ENCODE data around the gene TMPRSS6.

TMPRSS6 gene

DNA sequence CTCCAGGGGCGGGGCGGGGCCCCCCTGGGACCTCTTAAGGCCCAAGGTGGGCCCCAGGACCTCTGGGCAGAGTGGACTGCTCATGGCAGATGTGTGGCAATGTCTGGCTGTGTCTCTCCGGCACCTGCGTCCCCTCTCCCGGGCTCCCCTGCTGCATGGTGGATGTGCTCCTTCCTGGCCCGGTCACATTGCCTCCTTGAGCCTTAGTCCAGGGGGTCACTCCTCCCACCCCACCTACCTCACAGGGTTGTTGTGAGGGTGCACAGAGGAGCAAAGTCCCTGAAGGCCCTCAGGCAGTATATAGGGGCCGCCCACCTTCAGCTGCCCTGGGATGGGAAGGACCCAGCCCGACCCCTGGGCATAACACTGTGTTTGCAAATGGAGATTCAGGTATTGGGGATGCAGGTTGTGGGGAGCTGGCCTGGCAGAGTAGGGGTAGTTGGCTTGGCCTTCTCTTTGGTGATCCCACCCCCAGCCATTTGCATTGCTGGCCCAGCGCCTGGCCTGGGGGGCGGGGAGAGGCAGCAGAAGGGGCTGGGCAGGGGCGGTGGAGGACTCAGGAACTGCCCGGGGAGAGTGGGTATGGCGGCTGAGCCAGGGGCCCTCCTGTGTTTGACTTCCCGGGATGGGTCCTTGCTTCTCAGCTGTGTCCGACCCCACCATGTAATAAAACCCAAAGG, 46.7 kb downstream of the TMPRSS6 start:
- DNase-seq = no peak

DNA sequence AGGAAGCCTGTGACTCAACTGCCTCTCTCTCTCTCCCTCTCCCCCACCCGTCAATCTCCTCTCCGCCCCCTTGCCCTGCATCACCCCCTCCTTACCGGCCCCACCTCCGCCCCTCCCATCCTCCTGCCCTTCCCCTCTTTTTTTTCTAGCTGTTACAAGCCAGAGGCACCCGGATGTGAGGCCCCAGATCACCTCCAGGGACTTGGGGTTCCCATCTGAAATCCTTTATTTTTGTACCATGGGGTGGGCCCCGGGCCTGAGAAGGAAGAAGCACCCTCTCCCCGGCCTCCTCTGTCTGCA, 47.2 kb downstream of the TMPRSS6 start:
- no peak for DNase-seq

DNA sequence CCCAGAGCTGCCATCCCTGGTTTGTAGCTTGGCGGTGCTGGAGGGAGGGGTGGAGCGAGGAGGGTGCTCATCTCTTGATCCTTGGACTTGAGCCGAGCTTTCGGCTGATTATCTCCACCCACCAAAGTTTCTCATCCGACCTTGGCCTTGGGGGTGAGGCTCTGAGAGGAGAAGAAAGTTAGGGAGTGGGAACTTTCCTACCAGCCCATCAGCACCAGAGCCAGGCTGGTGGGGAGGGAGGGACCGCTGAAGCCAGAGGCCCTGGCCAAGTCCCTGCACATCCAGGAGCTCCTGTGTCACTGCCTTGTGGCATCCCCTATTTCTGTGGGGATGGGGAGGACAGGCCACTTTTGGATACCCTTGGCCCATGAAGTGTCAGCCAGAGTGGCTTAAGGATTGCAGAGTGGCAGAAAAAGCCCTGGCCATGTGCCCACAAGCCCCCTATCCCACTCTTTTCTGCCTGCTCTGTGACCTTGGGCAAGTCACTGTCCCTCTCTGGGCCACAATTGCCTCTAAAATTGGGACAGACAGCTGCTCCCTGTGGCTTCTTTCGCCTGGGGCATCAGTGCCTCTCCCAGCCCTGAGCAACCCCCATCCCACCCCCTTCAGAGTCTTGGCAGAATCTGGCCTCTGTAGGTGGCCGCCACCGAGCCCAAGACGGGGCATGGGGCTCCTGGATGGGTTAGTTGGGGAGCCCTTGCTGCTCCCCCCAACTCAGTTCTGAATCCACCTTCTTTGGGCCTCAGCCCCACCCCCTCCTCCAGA, 47.7 kb downstream of the TMPRSS6 start:
- DNase-seq = no peak

DNA sequence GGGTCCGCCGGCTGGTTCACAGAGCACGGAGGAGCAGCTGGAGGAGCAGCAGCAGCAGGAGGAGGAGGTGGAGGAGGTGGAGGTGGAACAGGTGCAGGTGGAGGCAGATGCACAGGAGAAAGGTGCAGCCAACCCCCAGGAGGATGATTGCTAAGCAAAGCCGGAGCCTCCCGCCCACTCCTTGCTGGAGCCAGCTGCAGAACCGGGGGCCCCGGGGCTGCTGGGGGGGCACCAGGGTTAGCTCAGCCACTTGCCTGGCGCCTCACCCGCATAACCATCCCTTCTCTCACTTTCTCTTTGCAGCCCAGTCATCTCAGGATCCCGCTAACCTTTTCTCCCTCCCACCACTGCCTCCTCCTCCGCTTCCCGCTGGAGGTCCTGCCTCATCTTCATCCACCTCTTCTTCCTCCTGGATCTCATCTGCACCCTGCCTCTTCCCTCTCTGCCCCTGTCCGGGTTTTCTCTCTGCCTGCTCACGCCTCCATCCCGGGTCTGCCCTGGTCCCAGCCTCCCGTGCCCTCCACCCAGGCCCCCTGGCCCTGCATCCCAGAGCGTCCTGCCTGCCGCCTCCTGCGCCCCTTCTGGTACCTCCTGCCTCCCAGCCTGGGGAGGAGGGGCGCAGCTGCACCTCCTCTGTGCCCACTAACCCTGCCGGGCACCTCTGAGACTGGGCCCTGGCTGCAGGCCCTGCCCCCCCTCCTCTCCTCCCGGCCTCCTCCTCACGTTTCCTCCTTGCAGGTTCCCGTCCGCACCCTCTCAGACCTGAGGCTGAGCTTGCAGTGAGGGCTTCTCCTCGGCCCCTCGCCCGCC, 48.5 kb downstream of the TMPRSS6 start:
- no peak for DNase-seq

DNA sequence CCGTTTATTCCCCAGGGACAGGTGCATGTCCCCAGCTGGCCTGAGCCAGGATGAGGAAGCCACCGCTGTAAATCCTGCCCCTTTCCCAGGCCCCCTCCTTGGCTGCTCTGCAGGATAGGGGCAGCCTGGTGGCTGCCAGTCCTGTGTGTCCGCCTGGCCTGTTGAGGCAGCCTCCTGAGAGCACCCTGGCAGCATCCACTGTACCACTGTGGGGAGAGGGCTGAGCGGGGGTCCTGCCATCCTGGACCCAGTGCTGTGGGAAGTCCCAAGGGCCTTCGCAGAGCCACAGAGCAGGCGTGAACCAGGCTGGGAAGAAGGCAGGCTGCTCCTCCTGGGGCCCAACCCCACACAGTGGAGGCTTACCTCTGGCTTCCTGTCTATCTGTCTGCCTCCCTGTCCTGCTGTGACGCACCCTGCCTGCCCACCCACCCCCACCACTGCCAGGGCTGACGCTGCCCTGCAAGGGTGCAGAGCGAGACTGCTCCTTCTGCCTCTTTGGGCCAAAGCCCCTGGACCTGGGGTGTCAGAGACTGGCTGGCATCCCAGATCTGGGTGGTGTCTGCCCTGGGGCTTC, 49.5 kb downstream of the TMPRSS6 start:
- no peak for DNase-seq

DNA sequence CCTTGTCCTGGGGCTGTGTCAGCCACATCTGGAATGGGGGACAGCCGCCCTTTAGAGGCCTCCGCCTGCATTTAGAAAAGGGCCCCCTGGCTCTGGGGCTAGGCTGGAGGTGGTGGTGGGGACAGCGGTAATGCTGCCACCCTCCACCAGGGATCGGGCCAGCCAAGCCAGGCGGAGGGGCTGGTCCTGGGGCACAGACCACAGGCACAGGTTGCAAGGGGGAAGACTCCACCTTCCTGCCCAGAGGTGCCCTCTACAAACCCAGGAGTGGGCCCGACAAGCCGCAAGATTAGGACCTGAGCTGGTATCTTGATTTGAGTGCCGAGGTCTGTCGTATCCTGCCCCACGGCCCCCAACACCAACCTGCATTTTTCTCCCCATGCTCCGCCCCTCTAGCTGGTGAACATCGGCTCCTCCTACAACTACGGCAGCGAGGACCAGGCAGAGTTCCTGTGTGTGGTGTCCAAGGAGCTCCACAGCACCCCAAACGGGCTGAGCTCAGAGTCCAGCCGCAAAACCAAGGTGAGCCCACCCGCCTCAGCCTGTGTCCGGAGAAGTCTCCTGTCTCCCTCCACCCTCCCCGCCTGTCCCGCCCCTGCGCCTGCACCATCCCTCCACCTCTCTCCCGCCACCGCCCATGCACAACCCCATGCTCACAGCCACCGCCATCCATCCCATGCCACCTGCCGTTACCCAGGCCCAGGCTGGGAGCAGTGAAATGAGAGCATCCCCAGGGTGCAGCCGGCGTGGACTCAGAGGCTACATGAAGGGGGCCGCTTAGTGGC, 50.4 kb downstream of the TMPRSS6 start:
- DNase-seq = no peak

DNA sequence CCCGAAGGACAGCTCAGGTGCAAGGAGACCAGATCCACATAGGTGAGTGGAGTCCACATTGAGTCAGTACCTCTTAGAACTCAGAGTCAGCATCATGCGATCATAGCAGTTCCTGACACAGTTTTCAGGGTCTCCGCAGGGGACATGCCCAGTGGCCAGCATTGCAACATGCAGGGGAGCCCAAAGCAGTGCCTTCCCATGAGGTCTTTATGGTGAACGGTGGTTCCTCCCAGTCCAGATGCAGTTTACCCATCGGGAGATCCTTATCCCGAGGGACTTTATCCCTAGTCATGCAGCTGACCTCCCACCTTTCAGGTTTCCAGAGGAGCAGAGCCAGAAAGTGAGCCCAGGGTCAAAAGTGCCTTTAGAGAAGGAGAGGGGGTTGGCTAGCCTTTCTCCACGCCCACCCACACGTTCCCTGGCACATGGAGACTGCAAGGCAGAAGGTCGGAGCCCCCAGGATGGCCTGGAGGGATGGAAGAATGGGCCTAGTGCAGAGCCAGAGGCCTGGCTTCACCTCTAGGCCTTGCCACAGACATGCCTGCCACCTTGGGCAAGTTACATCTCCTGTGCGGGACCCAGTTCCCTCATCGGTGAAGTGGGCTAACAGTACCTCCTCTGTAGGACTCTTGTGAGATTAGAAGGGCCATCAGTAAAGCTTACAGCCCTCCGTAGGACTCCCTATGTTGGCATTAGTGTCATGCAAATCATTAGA, 51.6 kb downstream of the TMPRSS6 start:
- no peak for DNase-seq

DNA sequence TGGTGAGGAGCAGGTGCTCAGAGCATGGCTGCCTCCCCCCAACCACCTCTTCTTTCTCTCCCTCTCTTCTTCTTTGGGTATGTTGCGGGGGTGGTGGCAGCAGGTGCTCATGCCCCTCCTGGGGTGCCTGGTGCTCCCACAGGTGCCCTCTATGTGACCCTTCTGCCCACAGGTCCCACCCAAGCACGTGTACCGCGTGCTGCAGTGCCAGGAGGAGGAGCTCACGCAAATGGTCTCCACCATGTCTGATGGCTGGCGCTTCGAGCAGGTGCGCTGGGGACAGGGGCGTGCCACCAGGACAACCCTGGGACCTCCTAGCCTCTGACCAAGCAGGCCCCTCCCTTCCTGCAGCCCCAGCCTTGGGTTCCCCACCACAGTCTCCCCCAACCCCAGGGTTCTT, 52.3 kb downstream of the TMPRSS6 start:
- no peak for DNase-seq

DNA sequence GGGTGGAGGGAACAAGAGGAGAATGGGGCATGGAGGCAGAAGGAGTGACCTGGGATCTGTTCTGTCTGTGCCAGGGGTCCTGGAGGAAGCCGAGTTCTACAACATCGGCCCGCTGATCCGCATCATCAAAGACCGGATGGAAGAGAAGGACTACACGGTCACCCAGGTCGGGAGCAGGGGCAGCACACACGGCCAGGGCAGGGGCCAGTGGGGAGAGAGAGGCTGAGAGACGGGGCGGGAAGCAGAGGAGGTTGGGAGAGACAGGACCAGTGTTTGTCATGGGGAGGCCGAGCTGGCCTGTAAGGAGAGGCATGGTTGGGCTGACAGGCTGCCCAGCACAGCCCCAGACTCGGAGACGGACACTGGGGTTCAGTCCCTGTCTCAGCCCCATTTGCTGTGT, 53.3 kb downstream of the TMPRSS6 start:
- no peak for DNase-seq

DNA sequence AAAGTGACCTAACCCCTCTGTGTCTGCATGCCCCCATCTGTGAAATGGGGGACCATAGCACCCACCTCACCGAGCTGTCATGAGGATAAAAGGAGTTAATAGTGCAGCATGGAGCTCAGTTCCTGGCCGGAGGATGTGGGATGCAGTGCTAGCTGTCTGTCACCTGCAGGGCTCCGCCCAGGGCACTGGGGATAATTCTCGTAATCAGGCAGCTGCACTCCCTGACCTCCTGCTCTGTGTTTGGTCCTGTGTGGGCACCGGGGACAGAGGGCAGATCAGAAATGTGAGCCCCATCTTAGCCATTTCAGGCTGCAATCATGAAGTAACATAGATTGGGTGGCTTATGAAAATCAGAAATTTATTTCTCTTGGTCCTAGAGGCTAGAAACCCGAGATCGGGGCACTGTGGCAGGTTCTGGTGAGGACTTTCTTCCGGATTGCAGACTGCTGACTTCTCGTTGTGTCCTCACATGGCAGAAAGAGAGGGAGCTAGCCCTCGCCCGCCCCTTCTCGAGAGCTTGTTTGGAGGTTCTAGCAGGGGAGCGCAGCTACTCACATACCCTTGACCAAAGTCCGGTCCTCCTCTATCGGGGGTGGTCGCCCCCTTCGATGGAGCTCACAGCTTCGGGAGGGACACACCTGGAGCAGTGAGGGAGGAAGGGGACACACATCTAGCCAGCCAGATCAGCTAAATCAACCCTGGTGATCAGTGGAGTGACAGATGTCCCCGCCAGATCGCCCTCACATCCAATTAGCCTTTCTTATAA, 54.7 kb downstream of the TMPRSS6 start:
- DNase-seq = no peak

DNA sequence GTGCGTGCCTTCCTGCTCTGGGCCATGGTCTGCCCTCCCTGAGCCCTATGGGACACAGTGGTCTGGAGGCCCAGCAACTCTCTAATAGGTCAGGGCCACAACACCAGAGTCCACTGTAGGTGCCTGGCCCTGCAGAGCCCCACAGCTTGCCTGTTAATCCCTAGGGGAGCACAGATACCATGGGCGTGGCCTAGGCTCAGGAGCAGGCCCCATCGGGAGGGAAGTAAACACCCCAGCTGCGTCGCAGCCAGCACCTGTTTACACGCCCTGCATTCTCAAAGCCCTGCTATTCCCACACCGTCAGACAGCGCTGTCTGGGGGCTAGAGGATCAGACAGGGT, 55.5 kb downstream of the TMPRSS6 start:
- DNase-seq = no peak

DNA sequence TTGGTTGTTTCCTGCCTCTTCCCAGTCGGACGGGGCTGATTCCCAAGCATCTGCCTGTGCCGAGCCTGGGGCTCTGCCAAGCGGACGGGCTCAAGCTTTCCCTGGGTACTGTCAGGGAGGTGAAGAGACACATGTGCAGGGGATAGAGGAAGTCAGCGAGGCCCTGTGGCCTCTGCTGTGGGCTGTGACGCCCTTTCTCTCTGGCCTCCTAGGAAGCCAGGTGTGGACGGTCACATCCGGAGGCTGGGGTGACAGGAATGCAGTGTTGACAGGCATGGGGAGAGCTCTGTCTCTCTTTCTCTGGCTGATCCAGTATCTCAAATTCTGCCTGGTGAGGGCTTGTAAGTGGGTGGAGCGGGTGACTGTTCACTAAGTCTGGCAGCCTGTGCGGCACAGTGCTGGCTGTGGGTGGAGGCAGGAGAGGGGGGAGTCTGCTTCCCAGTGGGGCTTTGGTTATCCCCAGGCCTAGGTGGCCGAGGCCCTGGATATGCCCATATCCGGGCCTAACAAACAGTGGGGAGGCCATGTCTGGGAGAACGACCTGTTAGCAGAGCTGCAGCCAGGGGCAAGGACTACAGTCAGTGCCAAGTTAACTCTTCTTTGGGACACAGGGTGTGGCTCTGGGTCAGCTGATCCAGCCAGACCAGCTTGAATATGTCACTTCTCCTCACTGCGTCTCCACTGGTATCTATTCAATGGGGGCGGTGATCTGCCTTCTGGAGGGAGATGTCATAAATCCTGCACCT, 56.0 kb downstream of the TMPRSS6 start:
- DNase-seq = no peak

DNA sequence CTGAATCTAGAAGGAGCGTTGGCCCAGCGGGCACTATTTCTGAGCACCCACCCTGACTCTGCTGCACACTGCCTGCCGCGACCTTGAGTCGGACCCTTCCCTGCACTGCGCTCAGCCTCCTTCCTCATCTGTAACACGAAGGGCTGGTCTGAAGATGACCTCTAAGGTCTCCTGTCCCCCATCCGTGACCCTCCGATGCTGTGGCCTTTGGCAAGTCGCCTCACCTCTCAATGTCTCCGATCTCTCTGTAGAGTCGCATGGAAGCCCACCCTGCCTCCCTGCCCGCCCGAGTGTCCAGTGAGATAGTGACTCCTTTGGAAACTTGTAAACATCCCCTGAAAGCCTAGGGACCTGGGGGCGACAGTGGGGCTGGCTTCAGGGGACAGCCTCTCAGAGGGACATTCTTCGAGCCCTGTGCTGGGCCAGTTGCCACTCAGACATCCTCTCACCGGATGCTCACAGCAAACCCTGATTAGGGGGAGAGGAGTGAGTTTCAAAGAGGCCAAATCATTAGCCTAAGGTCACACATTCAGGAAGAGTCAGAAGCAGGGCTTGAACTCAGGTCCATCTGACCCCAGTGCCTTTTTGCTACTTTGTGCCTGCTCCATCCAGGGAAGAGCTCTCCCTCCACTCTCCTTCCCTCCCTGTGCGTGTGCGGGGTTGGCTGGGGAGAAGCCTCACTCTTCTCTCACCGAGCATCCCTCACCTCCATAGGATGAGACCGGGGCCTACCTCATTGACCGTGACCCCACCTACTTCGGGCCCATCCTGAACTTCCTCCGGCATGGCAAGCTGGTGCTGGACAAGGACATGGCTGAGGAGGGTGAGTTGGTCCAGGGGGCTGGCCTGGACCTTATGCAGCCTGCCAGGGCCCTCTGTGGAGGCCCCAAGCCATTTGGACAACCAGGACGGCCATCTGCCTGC, 56.9 kb downstream of the TMPRSS6 start:
- DNase-seq = no peak

DNA sequence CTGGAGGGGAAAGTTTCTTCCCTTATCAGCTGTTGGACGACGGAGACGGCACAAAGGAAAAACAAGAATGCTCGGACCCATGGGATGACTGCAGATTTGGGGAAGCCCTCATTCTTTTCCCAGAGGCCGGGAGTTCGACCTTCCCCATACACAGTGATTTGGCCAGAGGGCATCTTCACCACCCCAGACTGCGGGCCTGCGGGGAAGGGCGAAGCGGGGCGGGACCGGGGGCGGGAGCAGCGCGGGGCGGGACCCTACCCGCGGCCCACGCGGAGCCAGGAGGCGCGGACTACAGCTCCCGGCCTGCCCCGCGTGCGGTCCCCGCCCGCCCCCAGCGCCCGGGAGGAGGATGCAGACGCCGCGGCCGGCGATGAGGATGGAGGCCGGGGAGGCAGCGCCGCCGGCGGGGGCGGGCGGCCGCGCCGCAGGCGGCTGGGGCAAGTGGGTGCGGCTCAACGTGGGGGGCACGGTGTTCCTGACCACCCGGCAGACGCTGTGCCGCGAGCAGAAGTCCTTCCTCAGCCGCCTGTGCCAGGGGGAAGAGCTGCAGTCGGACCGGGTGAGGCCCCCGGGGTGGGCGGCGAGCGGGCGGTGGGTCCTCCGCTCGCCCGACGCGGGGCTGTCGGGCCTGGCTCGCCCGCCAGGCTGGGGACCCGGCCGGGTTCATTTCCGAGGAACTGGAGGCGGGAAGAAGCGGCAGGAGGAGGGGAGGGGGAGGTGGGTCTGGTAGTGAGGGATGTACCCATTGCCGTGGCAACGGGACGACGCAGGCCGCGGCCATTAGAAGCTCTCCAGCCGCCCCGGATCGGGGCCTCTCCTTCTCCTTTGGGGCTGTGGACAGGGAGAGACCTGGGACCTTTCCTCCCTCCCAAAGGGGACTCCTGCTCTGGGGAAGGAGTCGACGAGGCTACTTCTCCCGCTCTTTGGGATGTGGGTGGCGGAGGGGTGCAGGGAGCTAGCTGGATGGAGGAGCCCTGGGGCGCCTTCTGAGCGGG, 57.8 kb downstream of the TMPRSS6 start, which contains the start of gene KCTD17:
TSS of gene KCTD17 (plus strand) at position 352 of the 995 bp plus-strand sequence. CDS start at position 371, 19 bp downstream.
- no peak for DNase-seq

DNA sequence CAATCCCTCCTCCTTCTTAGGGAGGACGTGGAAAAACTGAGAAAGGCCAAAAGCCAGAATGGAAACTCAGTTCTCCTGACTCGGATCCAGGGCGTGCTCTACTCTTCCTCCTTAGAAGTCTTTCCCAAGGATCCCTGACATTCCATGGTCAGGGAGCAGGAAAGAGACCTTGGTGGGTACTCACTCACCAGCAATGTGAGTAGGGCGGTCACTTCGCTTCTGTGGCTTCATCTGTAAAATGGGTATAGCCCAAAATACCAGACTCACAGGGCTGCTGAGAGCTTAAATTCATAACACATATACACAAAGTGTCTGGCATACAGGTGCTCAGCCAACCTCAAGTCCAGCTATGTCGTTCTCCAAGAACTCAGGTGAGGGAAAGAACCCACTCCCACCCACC, 58.6 kb downstream of the TMPRSS6 start:
- no peak for DNase-seq

DNA sequence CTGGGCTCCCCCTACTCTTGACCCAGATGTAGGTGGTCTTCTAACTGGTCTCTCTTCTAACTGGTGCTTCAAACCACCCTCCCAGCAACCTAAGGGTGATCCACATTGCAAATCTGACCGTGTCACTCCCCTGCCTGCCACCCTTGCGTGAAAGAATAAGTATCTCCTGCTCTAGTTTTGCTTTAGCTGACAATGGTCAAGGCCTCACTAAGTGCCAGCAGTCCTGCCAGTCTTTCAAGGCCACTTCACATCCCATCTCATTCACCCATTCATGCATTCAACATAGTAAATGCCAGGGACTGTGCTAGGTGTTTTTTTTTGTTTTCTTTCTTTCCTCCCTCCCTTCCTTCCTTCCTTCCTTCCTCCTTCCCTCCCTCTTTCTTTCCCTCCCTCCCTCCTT, 60.3 kb downstream of the TMPRSS6 start:
- no peak for DNase-seq

DNA sequence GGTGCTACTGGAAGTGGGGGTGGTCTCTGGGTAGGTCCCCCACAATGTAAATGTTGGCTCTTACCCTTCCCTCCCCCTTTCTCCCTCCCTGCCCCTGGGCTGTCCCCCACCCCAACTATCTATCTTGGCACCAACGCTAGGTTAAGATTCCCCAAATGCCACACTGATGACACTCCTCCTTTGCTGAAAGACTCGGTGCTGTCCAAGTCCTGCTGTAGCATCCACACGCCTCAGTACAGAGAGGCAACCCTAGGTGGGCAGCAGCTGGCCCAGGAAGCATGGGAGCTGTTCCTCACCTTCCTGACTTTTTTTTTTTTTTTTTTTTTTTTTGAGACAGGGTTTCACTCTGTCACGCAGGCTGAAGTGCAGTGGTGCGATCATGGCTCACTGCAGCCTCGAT, 61.4 kb downstream of the TMPRSS6 start:
- no peak for DNase-seq

DNA sequence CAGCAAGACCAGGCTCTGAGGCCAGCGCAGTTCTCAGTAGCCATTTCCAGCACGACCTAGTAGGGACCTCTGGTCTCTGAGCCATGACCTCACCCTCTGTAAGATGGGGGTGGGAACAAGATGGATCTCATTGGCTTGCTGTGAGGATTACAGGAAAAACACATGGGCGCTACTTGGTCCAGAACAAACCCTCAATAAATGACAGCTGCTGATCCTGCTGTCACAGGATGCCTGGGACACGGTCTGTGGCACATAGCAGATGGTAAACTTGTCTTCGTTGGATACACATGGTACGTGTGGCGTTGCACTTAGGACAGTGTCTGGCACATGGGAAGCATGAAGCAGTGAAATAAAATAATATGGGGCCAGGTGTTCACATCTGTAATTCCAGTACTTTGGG, 62.5 kb downstream of the TMPRSS6 start:
- DNase-seq = no peak

Data from GF-D8 (cell line).